Stimulated activated CD4-positive, alpha-beta T cell treated with anti-CD3 and anti-CD28 coated beads, TNF-alpha, amount 100 ng/mL, for 48 hours (primary cell): ENCODE measurements around the gene SMAP1.

Source experiments
- DNase-seq, 3 donors: peaks; one replicate each; pipeline ENCODE4 v3.0.0-alpha.2; 2020; ENCODE audit warnings: low read depth in 3 of 3

SMAP1 gene

DNA sequence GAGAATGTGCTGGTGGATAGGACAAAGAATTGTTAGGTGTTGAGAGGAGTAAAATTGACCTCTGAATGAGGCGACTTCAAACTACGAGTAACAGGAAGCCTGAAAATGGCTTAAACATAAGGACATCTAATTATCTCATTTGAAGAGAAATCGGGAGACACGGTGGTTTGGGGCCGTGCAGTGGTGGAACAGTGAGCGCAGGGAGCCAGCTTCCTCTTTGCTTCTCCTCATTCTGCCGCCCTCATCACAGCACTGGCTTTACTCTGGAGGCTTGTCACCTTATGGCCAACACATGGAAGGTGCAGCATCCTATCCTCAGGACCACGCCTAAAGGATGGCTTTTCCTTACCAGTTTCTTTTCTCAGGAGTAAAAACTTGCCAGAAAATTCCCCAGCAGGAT is 174.9 kb downstream of the SMAP1 start:
- no peak for DNase-seq

DNA sequence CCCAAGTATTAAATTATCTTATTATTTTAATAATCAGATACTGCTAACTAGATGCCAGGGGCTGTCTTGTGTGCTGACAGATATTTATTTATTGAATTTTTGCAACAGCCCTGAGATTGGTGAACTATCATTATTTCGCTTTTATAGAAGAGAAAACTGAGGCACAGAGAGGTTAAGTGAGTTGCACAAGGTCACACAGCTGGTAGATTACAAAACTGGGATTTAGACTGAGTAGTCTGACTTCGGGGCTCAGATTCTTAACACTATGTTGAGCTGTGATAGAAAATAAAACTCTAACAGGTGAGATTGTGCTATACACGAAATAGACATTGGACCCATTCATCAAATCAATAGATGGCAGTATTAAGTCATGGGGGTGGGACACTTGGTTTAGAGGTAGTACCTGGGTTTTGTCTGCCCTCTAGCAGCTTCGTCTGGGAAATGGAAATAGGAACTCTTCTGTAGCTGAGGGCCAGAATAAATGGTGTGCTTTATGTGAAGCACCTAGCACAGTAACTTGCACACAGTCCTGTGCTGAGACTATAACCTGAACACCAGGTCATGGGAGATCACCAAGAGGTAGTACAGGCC is 175.7 kb downstream of the SMAP1 start:
- no peak for DNase-seq

DNA sequence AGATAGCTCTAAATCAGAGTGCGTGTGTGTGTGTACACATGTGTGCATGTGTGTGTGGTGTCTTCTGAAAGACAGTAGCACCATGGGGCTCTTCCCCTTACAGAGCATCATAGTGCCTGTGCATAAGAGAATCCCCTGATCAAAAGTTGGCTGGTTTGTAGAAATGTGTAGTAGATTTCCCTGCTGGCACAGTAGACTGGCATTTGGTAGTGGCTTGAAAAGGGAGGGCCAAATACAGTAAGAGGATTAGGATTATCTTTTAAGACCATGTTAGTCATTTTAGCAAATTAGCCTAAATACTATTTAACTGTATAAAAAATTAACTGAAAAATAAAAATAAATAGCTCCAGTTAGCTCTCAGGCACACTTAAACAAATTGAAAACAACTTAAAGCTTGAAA is 176.6 kb downstream of the SMAP1 start:
- no peak for DNase-seq

DNA sequence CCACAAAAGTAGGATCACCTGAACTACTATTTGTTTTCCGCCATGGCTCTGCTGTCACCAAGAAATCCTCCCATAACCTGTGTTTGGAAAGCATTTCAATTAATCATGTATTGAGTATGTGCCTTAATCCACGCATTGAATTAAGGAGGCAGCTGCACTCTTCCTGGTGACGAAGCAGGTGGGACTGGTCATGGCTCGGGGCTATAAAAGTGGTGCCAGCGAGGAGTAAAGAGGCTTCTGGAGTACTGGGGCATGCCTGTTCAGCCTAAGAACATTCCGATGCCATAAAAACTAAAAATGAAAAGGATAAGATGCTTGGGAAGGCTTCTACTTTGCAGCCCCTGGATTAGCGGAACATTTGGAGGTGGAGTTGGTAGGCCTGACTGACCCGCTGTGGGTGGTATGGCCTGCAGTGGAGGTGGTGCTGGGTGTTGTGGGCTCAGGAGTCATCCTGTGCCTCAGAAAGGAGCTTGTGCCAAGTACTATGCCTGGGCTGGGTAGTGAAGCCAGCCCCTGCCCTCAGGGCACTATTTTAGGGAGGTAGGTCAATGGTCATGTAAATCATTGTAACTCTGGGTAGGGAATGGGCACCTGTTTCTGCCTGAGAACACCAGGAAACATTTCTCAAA is 178.6 kb downstream of the SMAP1 start:
- no peak for DNase-seq

DNA sequence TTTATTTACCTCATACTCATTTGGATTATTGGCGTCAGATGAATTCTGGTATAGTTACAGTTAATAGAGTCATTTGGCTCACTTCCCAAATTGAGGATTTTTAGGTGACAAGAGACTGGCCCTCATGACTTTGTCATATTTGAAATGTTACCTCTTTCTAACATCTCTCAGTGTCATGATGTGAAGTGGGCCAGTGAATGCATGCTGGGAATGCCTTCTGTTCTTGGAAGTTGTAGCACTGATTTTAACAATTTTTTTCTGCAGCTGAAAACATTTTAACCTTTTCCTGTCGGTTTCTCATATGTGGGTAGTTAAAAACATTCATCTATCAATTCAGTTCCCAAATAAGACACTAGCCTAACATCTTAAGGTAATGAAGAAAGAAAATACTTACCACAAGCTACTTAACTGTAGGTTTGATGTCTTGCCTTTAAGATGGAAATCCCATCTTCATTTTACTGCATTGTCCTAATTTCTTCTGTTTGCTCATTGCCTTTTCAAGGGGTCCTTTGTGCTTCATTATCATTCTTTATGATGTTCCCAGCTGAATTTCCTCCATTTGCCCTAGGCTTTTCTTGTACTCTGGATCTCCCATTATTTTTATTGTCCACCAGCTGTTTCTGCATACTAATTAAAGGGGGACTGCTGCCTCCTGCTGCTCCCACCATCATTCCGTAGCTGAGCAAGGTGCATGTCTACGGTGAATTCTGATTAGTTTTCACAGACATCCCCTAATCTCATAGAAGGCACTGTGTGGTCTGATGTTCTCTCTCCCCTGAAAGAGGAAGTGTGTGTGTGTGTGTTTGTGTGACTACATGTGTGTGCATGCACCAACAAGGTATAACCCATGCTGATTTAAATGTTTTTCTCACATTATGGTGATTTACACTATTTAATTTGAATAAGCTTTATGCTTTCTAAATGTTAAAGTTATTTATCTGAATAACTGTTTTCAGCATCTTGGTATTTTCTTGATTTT is 179.7 kb downstream of the SMAP1 start:
- no peak for DNase-seq

DNA sequence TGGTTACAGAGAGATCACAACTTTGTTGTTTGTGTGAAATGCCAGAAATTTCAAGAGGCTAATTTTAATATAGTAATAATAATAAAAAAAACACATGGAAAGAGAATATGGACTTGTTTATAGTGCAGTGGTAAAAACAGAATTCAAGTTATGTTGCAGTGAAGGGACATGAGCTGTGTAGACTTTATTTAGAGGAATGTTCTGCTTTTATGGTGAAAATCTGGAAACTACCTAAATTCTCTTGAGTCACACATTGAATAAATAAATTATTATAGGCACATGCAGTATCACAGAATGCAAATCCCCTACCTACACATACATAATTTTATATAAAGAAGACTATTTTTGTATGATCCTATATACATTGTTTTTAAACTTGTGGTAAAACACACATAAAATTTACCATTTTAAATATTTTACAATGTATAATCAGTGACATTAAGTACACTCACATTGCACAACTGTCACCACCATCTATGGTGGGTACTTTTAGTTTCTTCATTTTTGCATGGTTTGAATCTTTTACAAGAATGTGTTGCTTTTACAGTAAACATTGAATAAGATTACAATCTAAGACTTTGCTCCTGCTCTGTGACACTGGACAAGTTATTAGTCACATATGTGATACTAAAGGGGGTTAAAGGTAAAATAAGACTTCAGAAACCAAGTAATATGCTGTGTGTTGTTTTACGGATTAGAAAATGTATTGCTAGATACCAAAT is 181.8 kb downstream of the SMAP1 start:
- DNase-seq, result no peak

DNA sequence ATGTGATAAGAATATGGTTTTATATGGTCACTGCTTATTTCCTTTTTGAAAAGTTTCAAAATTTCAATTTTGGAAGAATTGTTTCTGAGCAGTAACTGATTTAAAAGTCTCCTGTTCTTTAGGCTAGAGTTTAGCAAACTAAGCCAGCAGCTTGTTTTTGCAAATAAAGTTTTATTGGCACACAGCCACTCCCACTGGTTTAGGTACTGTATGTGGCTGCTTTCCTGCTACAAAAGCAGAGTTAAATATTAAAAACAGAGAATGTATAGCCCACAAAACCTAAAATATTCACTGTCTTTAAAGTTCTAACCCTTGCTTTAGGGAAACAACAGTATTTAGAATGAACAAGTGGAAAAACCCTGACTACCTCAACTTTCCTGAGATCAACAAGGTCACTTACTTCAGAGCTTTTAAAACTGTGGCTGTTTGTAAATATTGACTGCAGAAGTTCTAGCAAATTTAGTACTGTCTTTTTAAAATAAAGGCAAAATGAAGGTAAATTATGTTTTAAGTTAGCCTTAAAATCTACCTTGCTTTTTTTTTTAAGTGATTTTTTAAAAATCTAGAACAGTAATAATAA is 185.1 kb downstream of the SMAP1 start:
- no peak for DNase-seq

DNA sequence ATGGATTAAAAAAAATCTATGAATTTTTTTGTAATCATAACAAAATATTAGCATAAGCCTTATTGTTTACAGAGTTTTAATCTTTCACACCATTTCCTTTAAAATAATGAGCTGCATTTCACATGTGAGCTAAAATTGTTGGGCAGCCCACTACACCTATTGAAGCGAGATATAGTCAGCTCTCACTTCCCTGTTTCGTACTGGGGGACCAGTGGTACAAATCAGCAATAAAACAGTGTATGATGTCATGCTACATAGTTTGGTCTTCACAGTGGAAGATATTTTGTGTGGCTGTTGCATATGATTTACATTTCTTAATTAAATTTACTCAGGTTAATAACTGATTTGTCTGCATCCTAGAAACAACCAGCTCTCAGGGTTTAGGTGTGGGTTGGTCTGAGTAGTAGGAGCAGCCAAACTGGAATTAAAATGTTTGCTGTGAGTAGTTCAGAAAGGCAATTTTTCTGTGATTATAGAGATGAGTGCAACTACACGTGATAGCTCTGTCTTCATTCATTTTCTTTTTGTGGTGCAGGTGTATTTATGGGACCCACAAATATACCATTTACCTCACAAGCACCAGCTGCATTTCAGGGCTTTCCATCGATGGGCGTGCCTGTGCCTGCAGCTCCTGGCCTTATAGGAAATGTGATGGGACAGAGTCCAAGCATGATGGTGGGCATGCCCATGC is 189.8 kb downstream of the SMAP1 start:
- no peak for DNase-seq

DNA sequence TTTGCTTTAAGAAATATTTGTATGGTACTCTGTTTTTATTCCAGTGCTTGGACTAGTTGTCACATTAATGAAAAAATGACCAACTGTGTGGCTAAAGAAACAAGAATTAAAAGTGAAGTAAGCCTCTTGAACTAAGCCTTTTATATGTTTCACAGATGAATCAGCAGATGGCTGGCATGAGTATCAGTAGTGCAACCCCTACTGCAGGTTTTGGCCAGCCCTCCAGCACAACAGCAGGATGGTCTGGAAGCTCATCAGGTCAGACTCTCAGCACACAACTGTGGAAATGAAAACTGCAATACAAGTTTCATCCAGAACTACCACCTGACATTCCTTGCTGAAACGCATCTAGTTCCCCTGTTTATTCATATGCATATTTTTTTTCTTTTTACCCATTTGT is 192.4 kb downstream of the SMAP1 start:
- DNase-seq, result no peak

DNA sequence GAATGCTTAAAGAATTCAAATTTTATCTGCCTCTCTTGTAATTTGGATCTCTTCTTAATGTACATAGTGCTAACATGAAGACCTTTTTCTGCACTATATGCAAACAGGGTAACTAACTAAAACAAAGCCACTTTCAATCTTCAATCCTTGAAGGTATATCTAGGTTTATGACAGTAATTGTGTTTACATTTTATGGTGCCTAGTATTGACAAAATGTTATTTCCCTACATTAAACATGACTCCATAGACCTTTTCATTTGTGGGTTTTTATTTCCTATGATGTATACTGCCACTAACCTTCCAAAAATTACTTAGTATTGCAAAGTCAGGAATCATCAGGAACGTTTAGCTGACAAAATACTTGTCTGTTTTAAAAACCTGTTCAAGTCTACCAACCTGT is 193.2 kb downstream of the SMAP1 start:
- DNase-seq, result no peak

DNA sequence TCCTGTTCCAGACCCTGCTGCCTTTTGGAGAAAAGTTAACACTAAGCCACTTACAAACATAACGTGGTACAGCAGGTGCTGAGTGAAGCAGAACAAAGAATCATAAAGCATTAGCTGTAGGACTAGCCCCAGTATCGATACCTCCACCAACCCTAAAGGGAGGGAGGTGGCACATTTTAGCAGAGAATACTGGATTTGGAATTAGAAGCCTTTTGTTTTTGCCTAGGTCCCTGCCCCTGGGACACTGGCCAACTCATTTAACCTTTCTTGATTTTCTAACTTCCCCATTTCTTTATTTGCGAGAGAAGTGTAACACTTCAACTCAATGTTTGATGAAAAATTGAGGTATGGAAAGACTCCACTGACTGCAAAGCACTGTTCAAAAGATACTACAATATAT is 195.7 kb downstream of the SMAP1 start:
- no peak for DNase-seq

DNA sequence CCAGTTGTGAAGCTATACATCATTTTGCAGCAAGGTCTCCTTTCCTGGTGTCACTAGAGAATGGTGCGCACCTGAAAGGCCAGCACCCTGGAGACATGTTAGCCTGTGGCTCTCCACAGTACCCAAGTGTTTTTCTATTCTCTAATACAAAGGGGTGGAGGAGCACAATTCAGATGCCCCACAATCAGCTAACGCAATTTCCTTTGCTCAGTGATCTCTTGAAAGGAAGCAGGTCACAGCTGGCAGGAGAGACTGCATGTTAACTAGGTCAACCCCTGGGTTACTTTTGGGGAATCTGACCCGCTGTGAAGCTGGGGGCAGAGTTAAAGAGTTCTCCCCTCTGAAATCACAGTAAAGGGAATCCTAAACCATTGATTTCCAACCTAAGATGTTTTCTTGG is 196.7 kb downstream of the SMAP1 start:
- DNase-seq, result no peak

DNA sequence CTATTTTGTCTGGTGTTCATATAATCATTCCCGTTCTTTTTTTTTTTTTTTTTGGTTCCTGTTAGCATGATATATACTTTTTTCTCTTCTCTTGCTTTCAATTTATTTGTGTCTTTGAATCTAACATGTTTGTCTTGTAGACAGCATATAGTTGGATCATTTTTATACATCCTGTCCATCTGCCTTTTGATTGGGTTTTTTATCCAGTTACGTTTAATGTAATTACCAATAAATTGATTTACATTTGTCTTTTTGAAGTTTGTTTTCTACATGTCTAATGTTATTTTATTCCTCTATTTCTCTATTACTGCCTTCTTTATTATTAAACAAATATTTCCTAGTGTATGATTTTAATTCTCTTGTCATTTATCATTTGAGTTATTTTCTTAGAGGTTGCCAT is 204.8 kb downstream of the SMAP1 start:
- DNase-seq, result no peak

DNA sequence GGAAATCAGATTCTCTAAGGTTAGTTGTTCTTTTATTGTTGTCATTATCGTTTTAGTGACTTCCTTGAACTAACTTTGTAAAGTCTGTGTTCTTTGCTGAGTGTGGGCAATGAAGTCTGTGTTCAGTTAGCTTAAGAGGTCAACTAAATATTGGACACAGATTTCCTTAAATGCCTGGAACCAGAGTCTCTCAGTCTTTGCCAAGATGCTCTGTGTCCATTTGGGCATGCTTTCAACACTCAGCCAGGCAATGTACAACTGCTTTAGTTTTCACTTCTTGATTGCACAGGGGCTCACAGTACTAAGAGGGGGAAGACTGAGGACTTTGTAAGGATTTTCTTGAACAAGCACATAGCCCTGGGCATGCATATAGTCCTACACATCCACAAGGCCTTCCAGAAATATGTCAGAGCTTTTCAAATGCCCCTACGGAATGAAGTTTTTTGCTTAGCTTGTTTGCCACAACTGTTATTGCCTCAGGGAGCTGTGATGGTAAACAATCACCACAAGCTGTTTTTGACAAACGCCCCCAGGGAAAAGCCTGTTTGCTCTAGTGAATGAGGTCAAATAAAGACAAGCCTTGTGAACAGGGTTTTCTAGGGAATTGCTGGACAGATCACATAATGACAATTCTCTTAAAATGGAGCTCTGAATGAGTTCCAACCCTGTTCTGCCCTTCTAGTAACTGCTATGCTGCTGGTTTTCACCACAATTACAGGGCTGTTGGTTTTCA is 206.7 kb downstream of the SMAP1 start:
- DNase-seq, result no peak

DNA sequence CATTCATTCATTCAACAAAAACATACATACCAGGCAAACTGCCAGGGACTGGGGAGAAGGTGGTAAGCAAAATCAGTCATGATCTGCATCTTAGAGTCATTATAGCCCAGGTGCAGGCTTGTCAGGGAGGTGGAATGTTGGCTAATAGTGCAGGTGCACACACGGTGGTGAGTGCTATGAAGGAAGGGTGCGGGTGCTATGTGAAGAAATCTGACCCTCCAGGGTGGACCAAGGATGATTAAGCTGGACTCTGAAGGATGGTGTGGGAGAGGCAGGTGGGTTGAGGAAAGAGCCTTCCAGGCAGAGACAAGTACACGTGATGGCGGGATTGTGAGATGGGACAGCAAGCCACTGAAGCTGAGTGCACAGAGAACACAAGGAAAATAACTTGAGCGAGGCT is 211.8 kb downstream of the SMAP1 start:
- no peak for DNase-seq

DNA sequence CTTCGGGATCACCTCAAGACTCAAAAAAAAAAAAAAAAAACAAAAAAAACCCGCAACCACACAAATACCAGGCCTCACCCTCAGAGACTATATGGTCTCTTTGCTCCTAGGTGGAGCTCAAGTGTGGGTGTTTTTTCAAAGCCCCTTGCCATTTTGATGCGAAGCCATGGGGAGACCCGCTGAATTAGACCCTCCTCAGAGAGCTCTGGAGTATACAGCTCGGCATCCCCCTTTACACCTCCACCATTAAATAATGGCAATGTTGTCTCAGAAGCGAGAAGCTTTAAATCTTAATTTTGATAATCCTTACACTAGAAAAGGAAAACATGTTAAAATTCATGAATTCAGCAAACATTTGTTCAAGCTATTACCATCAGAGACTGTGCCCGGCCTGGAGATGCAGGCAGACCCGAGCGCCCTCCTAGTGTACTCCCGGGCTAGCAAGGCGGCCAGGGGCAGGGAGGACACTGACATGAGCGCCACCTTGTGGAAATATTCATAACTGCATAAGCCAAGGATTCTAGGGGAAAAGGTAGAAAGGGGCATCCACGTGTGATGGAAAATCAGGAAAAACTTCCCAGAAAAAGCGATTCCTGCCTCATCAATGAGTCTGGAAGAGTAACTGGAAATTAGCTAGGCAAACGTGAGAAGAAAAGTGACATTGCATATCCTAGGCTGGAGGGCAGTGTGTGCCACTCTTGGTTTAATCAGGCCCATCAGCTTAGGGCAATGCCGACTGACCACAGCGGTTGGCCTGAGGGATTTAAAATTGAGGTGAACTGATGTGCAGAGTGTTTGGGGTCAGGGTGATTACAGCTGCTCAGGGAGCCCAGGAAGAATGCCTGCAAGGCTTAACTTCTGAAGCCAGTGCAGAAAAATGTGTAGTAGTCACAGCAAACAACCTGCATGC is 216.6 kb downstream of the SMAP1 start:
- peak; percentile 22 to 38 (median 36) for DNase-seq

DNA sequence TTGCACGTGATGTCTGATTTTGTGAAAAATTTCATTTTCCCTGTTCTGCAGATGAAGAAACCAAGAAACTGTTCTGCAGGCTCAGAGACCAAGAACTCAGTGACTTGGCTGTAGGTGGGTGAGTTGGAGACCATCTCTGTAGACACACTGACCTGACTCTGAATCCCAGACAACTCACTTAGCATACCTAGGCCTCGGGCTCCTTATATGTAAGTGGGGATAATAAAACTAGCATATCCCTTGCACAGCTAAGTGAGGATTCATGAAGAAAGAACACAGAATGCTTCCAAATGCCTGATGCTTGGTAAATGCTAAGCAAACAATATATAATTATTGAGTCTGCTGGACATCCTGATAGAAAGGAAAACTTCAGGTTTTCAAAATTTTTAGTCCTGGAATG is 218.4 kb downstream of the SMAP1 start:
- no peak for DNase-seq

DNA sequence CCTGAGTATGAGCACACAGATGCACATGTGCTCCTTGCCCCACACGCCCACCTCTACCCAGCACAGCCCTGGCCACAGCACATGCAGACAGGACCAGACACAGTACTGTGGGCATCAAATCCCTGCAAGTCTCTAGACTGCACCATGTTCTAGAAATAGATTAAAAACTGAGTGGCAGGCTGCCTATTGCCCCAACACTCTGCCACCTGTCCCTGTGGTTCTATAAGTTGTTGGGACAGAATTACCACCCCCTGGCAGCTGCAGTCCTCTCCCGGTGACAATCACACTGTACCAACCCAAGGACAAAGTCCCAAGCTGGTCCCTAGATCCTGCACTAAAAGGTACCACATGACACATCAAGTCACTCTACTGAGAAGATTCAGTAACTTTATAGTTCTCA is 219.0 kb downstream of the SMAP1 start:
- DNase-seq, result no peak

DNA sequence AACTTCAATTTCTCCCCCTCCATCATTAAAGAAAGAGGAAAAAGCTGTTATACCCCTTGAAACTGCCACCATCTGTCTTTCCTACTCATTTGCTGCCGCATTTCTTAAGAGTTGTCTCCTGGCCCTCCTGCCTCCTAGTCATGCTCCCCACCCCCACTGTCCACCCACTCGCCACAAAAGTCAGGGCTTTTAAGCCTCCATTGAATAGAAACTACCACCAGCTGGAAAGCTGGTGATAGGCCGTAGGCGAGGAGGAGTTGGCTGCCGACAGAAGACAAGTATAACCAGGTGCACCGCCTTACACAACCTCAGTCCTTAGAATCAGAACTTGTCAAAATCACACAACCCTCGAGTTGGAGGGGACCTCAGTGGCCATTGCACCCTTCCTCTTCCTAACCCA is 221.6 kb downstream of the SMAP1 start:
- no peak for DNase-seq

DNA sequence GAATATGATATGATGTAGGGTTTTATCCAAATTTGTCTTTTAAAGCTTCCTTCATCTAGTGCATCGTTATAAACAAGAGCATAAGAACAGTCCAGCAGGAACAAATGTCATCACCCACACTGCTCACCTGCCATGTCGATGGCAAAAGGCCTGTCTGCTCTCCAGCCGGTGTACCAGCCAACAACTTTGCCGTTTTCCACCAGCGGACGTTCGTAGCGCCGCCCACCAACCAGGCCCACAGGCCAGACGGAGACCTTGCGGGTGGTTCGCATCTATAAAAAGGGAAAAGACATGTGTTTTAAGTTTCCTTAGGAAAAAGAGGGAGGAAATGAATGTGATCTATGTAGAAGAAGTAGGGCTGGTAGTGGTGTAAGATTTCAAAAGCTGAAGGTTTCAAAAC is 226.3 kb downstream of the SMAP1 start:
- DNase-seq, result no peak
